Loucy (cell line): Measurements from ENCODE around the gene PHF13.

Experiments
- EZH2phosphoT487 ChIP-seq: fragments of 200-600 bp; IDR thresholded peaks from 2 replicates; pipeline ENCODE4 v1.6.1; 2018; ENCODE audit warnings: antibody characterized with exemption, mild to moderate bottlenecking, moderate library complexity, borderline replicate concordance
- TF ChIP-seq, protein P1 (sequence below): fragments of 200-600 bp; sonication (generic); conservative IDR thresholded peaks from 2 replicates; pipeline ENCODE4 v1.5.1; 2014; ENCODE audit warnings: mild to moderate bottlenecking, antibody characterized with exemption, low read length

DNA sequence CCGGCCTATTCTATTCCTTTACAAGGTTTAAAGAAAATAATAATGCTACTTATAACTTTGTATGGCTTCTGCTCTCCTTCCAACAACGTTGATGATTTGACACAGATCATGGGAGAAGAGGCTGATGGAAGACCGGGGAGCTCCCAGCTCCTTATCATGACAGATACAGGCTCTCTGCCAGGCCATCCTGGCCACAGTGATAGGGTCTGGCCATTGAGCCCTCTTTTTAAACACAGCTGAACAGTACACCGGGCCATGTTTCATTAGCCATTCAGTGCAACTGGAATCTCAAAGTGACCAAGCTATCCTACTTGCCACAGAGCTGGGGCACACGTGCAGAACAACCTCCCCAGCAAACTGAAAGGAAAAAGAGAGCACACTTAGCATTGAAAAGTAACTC is 53.2 kb downstream of the PHF13 start:
- TF ChIP-seq, protein P1, sequence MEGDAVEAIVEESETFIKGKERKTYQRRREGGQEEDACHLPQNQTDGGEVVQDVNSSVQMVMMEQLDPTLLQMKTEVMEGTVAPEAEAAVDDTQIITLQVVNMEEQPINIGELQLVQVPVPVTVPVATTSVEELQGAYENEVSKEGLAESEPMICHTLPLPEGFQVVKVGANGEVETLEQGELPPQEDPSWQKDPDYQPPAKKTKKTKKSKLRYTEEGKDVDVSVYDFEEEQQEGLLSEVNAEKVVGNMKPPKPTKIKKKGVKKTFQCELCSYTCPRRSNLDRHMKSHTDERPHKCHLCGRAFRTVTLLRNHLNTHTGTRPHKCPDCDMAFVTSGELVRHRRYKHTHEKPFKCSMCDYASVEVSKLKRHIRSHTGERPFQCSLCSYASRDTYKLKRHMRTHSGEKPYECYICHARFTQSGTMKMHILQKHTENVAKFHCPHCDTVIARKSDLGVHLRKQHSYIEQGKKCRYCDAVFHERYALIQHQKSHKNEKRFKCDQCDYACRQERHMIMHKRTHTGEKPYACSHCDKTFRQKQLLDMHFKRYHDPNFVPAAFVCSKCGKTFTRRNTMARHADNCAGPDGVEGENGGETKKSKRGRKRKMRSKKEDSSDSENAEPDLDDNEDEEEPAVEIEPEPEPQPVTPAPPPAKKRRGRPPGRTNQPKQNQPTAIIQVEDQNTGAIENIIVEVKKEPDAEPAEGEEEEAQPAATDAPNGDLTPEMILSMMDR: no peak
- no peak for TF ChIP-seq EZH2phosphoT487
